22Rv1 (cell line): ENCODE measurements around the gene NT5E.

Experiments
- H3K27ac ChIP-seq: fragments of 450-650 bp; 2 replicates; pipeline ENCODE4 v1.5.1; 2017
- ZFX ChIP-seq: fragments of 450-650 bp; IDR thresholded peaks from 2 replicates; pipeline ENCODE4 v1.6.1; 2017; ENCODE audit warnings: antibody characterized with exemption, borderline replicate concordance
- TF ChIP-seq, protein P1 (sequence below): fragments of 450-650 bp; IDR thresholded peaks from 2 replicates; pipeline ENCODE4 v1.5.1; 2017; ENCODE audit warnings: mild to moderate bottlenecking

The NT5E gene

GRCh38 chr6:85404564-85405174, 45.2 kb upstream of the NT5E start:
- TF ChIP-seq, protein P1, sequence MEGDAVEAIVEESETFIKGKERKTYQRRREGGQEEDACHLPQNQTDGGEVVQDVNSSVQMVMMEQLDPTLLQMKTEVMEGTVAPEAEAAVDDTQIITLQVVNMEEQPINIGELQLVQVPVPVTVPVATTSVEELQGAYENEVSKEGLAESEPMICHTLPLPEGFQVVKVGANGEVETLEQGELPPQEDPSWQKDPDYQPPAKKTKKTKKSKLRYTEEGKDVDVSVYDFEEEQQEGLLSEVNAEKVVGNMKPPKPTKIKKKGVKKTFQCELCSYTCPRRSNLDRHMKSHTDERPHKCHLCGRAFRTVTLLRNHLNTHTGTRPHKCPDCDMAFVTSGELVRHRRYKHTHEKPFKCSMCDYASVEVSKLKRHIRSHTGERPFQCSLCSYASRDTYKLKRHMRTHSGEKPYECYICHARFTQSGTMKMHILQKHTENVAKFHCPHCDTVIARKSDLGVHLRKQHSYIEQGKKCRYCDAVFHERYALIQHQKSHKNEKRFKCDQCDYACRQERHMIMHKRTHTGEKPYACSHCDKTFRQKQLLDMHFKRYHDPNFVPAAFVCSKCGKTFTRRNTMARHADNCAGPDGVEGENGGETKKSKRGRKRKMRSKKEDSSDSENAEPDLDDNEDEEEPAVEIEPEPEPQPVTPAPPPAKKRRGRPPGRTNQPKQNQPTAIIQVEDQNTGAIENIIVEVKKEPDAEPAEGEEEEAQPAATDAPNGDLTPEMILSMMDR = no peak
- no peak for TF ChIP-seq ZFX
- H3K27ac ChIP-seq = peak overlapping the region; percentile 91

- H3K27ac ChIP-seq = peak overlapping the region; percentile 91
- TF ChIP-seq, protein P1 = no peak
- TF ChIP-seq ZFX = no peak
Observed at GRCh38 chr6:85405175-85405852, 44.6 kb upstream of the NT5E start.

DNA sequence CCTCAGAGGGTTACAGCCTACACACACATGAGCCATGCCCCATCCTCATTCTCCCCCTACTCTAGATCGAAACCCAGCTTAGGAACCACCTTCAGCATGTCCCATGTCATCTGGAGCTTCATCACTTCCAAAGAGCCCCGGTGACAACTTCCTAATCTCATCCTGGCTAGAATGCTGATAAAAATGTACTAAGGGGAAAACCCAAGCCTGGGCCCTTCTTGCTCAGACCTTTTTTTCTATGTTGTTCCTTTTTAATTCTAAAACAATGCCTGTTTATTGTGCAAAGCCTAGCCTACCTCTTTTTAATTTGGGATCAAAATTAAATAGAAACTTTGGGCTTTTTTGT, 44.1 kb upstream of the NT5E start:
- peak overlapping the region; percentile 91 for H3K27ac ChIP-seq
- TF ChIP-seq, protein P1 = no peak
- TF ChIP-seq ZFX = no peak

DNA sequence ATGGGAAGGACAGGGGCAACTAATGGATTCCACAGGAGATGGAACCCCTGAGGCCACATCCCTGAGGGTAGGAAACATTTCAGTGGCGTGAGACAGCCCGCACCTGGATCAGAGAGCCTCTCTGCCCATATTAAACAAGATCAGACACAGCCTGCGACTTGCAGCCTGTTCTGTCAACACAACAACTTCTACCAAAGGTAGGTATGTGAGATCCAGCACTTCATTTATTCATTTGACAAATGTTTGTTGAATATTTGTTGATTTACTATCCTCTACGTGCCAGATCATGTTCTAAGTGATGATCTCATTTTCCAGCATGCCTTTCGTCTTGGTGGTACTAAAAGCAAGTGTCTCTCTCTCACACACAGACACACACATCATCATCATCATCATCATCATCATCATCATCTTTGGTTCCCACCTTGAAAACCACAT, 43.2 kb upstream of the NT5E start:
- TF ChIP-seq, protein P1 = no peak
- TF ChIP-seq ZFX = no peak
- peak overlapping the region; percentile 91 for H3K27ac ChIP-seq

DNA sequence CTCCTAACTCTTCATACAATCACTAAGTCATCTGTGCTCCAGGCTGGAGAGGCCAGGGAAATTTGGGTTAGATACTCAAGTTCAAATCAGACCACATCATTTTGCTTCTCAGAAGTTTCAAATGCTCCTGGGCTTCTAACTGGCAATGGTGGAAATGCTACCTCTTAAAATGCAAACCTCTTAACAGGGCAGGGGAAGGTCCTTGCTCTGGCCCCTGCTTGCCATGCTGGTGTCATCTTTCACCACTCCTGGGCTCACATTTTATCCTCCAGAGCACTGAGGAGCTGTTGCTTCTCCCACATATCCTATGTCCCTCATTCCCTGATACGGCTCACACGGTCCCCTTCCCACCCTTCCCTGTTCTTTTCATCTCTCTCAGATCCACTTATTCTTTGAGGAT, 41.8 kb upstream of the NT5E start:
- no peak overlapping the region for H3K27ac ChIP-seq
- TF ChIP-seq, protein P1 = no peak
- TF ChIP-seq ZFX = no peak

GRCh38 chr6:85412911-85413430, 36.9 kb upstream of the NT5E start:
- TF ChIP-seq, protein P1 = no peak
- TF ChIP-seq ZFX = no peak

DNA sequence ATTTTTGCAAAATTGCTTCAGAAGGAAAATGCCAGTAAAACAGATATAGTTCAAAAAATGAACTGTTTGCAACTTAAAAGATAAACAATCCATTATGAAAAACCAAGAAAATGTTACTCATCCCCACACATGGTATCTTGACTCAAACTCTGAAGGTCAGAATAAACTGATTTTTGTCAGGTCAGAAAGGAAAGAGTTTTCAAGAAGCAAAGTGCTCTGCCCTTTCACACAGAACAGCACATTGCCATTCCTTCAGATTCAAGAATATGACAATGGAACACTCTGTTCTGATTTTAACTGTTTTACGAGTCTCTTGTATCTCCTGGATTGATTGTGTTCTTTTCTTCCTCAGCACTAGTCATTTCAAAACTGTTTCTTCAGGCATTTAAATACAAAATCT, 33.8 kb upstream of the NT5E start:
- TF ChIP-seq, protein P1 = no peak
- TF ChIP-seq ZFX = no peak
- H3K27ac ChIP-seq = no peak overlapping the region

More at GRCh38 chr6:85412911-85413430, 36.9 kb upstream of the NT5E start:
- H3K27ac ChIP-seq = no peak overlapping the region
